GM10248 (cell line): ENCODE data around the gene PRUNE1.

ENCODE experiments used
- CTCF ChIA-PET: fragments of 300-600 bp; sonication (Branson Sonifier 250); formaldehyde crosslinking; extraction: SDS; loops from one replicate; lab custom pipeline; 2021; ENCODE audit warnings: antibody characterized with exemption; lab: Yijun Ruan, JAX
- POLR2A ChIA-PET: fragments of 350-650 bp; sonication (Branson Sonifier 250); formaldehyde crosslinking; extraction: SDS; loops from one replicate; lab custom pipeline; 2020; ENCODE audit warnings: antibody characterized with exemption; lab: Yijun Ruan, JAX
- DNase-seq: peaks from one replicate; pipeline ENCODE4 v3.0.0; 2012; ENCODE audit errors: extremely low spot score
- TF ChIP-seq, protein P1 (sequence below): IDR thresholded peaks from 2 replicates; pipeline ENCODE4 v1.5.1; 2012; ENCODE audit warnings: mild to moderate bottlenecking, low read depth; ENCODE audit errors: extremely low read depth, missing control alignments, control extremely low read depth

Gene PRUNE1

DNA sequence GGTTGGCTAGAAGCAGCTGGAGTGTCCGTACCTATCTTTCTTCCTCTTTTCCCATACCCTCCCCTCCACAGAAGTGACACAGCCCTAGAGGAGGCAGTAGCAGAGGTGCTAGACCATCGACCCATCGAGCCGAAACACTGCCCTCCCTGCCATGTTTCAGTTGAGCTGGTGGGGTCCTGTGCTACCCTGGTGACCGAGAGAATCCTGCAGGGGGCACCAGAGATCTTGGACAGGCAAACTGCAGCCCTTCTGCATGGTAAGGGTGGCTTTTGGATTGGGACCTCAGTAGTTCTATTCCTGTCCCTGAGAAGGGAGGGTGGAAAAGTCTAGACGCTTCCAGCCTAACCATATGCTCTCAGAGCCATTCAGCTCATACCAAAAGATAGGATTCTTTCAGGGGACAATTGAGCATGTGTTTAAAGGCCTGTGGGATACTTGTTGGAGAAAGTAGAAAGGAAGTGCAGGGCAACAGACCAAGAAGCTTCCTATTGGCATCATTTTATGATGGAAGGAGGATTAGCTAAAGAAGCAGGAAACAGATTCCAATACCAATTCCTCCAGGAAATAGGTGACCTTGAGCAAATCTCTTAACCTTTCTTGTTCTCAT is 16.4 kb downstream of the PRUNE1 start:
- TF ChIP-seq, protein P1, sequence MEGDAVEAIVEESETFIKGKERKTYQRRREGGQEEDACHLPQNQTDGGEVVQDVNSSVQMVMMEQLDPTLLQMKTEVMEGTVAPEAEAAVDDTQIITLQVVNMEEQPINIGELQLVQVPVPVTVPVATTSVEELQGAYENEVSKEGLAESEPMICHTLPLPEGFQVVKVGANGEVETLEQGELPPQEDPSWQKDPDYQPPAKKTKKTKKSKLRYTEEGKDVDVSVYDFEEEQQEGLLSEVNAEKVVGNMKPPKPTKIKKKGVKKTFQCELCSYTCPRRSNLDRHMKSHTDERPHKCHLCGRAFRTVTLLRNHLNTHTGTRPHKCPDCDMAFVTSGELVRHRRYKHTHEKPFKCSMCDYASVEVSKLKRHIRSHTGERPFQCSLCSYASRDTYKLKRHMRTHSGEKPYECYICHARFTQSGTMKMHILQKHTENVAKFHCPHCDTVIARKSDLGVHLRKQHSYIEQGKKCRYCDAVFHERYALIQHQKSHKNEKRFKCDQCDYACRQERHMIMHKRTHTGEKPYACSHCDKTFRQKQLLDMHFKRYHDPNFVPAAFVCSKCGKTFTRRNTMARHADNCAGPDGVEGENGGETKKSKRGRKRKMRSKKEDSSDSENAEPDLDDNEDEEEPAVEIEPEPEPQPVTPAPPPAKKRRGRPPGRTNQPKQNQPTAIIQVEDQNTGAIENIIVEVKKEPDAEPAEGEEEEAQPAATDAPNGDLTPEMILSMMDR = peak; percentile 69
- POLR2A ChIA-PET = interaction anchor here (0.6 to 0.7 kb wide), 2 partner anchors 16 to 473 kb away, joined by 3 to 4 read pairs; no protein-coding TSS in a partner anchor
- peak; percentile 81 for DNase-seq

DNA sequence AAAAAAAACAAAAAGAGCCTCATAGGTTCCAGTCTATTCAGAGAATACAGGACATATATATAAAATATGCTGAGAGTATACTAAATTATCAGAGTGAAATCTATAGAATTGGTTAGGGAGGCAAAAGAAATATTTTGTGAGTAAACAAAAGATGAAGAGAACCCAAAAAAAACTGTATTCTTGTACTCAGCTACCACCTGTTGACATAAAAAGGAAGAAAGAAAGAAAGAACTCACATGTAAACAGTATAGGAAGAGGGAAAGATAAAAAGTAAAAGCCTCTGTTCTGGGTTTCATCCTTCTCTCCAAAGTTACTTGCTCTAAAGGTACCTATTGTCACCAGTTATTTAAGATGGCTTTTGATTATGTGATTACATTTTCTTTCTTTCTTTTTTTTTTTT is 18.2 kb downstream of the PRUNE1 start:
- CTCF ChIA-PET = interaction anchor here (0.9 to 1.6 kb wide), 8 partner anchors 8 to 130 kb away, joined by 3 to 5 read pairs (median 4); partner anchors contain the start of genes MINDY1 and TNFAIP8L2
- POLR2A ChIA-PET = no interaction called here
- TF ChIP-seq, protein P1 = no peak
- no peak for DNase-seq

More for the DNA sequence above, 16.4 kb downstream of the PRUNE1 start:
- CTCF ChIA-PET = interaction anchor here (0.6 to 2.3 kb wide), 27 partner anchors 9 to 230 kb away, joined by 3 to 12 read pairs (median 4); partner anchors contain the start of genes BNIPL, CDC42SE1, MINDY1 and PSMD4

DNA sequence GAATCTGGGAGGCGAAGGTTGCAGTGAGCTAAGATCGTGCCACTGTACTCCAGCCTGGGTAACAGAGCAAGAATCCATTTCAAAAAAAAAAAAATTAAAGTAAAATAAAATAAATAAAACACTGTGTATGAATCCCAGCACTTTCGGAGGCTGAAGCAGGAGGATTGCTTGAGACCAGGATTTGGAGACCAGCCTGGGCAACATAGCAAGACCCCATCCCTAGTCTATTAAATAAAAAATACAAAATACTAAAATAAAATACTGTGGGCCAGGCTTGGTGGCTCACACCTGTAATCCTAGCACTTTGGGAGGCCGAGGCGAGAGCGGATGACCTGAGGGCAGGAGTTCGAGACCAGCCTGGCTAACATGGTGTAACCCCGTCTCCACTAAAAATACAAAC is 23.9 kb downstream of the PRUNE1 start:
- ChIA-PET POLR2A (no interaction called here), CTCF (interaction anchor here (1.4 to 1.7 kb wide), 3 partner anchors 10 to 16 kb away, joined by 3 to 6 read pairs (median 5); partner anchors contain the start of gene C1orf56)
- TF ChIP-seq, protein P1 = no peak
- no peak for DNase-seq

DNA sequence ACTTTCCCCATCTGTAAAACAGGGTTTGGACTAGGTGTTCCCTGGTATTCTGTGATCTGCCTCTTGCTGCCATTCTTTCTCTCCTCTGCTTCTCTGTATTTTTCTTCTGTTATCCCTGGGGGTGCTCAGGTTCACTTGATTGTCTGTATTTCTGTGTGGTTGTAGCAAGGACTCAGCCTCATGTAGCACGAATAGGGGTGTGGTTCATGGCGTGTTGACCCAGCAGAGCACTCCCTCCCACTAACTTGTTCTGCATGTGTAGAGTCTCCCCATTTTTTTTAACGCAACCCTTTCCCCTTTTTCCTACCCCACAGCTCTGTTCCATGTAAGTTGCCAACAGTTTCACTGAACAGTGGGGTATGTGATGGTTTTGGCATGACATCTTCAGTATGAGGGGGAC is 26.9 kb downstream of the PRUNE1 start:
- ChIA-PET CTCF (interaction anchor here (1.1 to 1.7 kb wide), 3 partner anchors 9 to 13 kb away, joined by 4 to 5 read pairs (median 4); partner anchors contain the start of gene C1orf56), POLR2A (no interaction called here)
- DNase-seq = no peak
- TF ChIP-seq, protein P1 = no peak

DNA sequence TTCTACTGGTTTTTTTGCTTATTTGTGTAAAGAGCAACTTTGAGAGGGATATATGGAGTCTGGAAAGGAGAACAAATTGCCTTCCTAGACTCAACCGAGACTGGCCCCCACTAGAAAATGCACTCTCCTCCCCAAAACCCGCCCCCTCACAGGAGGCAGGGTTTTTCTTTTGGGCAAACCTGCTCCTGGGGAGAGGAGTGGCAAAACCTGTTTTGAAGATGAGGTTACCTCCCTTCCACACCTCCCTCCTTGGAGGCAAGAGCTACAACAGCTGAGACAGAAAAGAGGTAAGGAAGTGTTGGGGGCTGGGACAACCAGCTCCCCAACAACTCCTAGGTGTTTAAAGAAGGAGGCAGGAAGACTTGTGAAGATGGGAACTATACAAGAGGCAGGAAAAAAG is 28.1 kb downstream of the PRUNE1 start, which contains the start of gene BNIPL:
TSS of gene BNIPL (plus strand) at position 231 of the 400 bp plus-strand sequence. CDS start at position 371, 140 bp downstream.
- ChIA-PET POLR2A (interaction anchor here (0.5 kb wide), 1 partner anchor 13 kb away, joined by 6 read pairs; no protein-coding TSS in a partner anchor), CTCF (interaction anchor here (0.8 to 2.0 kb wide), 3 partner anchors 12 to 63 kb away, joined by 3 to 11 read pairs (median 5); no protein-coding TSS in a partner anchor)
- TF ChIP-seq, protein P1 = no peak
- DNase-seq = no peak

DNA sequence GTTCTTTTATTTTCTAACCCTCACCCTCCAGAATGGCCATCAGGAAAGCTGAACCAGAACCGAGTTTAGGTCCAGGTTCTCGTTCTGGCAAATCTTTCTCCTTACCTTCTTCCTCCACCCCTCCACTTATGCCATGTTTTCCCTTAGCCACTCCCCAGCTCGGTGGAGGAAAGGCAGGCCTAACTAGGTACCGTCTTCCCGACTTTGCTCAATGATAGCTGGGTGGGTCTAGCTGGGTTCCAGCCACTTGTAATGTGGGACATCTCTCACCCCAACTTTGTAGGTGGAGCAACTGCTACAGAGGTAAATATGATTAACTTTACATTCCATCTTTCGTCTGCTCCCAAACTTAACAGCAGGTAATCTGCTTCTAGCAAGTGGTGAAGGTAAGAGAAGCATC is 28.8 kb downstream of the PRUNE1 start:
- ChIA-PET CTCF (interaction anchor here (0.8 to 2.0 kb wide), 3 partner anchors 12 to 63 kb away, joined by 3 to 11 read pairs (median 5); no protein-coding TSS in a partner anchor), POLR2A (interaction anchor here (0.5 kb wide), 1 partner anchor 12 kb away, joined by 6 read pairs; no protein-coding TSS in a partner anchor)
- no peak for DNase-seq
- TF ChIP-seq, protein P1 = no peak
